Suprapubic skin (tissue), 4 donors: ENCODE results near the gene KRTAP1-3. TPM values are rescaled to one million over a fixed set of nuclear protein-coding genes. Genes with fewer than 3 reads are reported as not detected.
"Not testable (repeated sequence)": the region's sequence is repeated elsewhere in the genome, so short reads cannot be mapped to it uniquely, and the experiment has no call there.

Experiments
- DNase-seq, 2 donors: peaks; one replicate each; pipeline ENCODE4 v3.0.0-alpha.2; 2019; ENCODE audit warnings: low spot score in 2 of 2
- H3K27ac ChIP-seq: fragments of 200-600 bp; sonication (generic); one replicate; pipeline ENCODE4 v1.5.1; 2019
- H3K27me3 ChIP-seq: fragments of 200-600 bp; sonication (generic); one replicate; pipeline ENCODE4 v1.5.1; 2019
- H3K36me3 ChIP-seq: fragments of 200-600 bp; sonication (generic); one replicate; pipeline ENCODE4 v1.5.1; 2019
- H3K4me1 ChIP-seq: fragments of 200-600 bp; sonication (generic); one replicate; pipeline ENCODE4 v1.5.1; 2019
- H3K4me3 ChIP-seq: fragments of 200-600 bp; sonication (generic); one replicate; pipeline ENCODE4 v1.5.1; 2019; ENCODE audit warnings: mild to moderate bottlenecking
- H3K9me3 ChIP-seq: fragments of 200-600 bp; sonication (generic); one replicate; pipeline ENCODE4 v1.5.1; 2019
- CTCF ChIP-seq, 2 donors: fragments of 200-600 bp in 1 of 2; fragments of 450-650 bp in 1 of 2; sonication (generic) in 1 of 2; IDR thresholded peaks; one replicate each; pipeline ENCODE4 v1.5.1; 2016 to 2019; ENCODE audit warnings: antibody characterized with exemption in 2 of 2, mild to moderate bottlenecking in 1 of 2, moderate library complexity in 1 of 2
- EP300 ChIP-seq: sonication (generic); formaldehyde crosslinking; IDR thresholded peaks from one replicate; pipeline ENCODE4 v1.6.1; 2017; ENCODE audit warnings: antibody characterized with exemption
- POLR2A ChIP-seq, 2 donors: fragments of 450-650 bp; IDR thresholded peaks; one replicate each; pipeline ENCODE4 v1.6.1; 2017; ENCODE audit warnings: antibody characterized with exemption in 2 of 2, mild to moderate bottlenecking in 2 of 2, moderate library complexity in 2 of 2
- POLR2AphosphoS5 ChIP-seq, 3 donors: sonication (generic); formaldehyde crosslinking; IDR thresholded peaks; one replicate each; pipeline ENCODE4 v1.6.1; 2017; ENCODE audit warnings: antibody characterized with exemption in 3 of 3
- WGBS: methylation state at CpG from one replicate; pipeline ENCODE4 v1.1.5; 2018; 5-methylcytosine and 5-hydroxymethylcytosine counted together
- total RNA-seq, 4 donors: library from RNA; depleted of rRNA; stranded (reverse); fragments of >200 nt; gene quantifications; one replicate each; pipeline ENCODE4 v1.1.0, GENCODE V29; 2016

KRTAP1-3 gene
- total RNA-seq, 4 donors from 2014 or later: 10.7 to 140 (median 28.7) TPM; not detected in 1

GRCh38 chr17:41069031-41069430 lies 34.4 kb upstream of the KRTAP1-3 start:
- Histone ChIP-seq H3K27me3 (no peaks in the 10 kb centered on the region), H3K27ac (no peak overlapping the region), H3K36me3 (no peaks in the 10 kb centered on the region), H3K4me1 (no peaks in the 10 kb centered on the region), H3K4me3 (no peak overlapping the region), H3K9me3 (no peaks in the 10 kb centered on the region)
- 79% methylated on average over 3 of the region's 3 CpGs for WGBS
- TF ChIP-seq EP300 (no peak), CTCF (IDR thresholded peaks at IDR 0.05) (no peak), POLR2A (IDR thresholded peaks at IDR 0.05) (no peak), POLR2AphosphoS5 (IDR thresholded peaks at IDR 0.05) (no peak)
- DNase-seq: no peak

- TF ChIP-seq POLR2AphosphoS5 (IDR thresholded peaks at IDR 0.05): no peak
- no peak for TF ChIP-seq EP300
- no peak for TF ChIP-seq POLR2A (IDR thresholded peaks at IDR 0.05)
- TF ChIP-seq CTCF (IDR thresholded peaks at IDR 0.05): no peak
- H3K9me3 ChIP-seq: no peaks in the 10 kb centered on the region
- DNase-seq: no peak
- no peak overlapping the region for H3K27ac ChIP-seq
- no peak overlapping the region for H3K4me3 ChIP-seq
- H3K36me3 ChIP-seq: no peaks in the 10 kb centered on the region
- H3K27me3 ChIP-seq: no peaks in the 10 kb centered on the region
- H3K4me1 ChIP-seq: no peaks in the 10 kb centered on the region
Measured at GRCh38 chr17:41067281-41067680, 32.6 kb upstream of the KRTAP1-3 start.

DNA sequence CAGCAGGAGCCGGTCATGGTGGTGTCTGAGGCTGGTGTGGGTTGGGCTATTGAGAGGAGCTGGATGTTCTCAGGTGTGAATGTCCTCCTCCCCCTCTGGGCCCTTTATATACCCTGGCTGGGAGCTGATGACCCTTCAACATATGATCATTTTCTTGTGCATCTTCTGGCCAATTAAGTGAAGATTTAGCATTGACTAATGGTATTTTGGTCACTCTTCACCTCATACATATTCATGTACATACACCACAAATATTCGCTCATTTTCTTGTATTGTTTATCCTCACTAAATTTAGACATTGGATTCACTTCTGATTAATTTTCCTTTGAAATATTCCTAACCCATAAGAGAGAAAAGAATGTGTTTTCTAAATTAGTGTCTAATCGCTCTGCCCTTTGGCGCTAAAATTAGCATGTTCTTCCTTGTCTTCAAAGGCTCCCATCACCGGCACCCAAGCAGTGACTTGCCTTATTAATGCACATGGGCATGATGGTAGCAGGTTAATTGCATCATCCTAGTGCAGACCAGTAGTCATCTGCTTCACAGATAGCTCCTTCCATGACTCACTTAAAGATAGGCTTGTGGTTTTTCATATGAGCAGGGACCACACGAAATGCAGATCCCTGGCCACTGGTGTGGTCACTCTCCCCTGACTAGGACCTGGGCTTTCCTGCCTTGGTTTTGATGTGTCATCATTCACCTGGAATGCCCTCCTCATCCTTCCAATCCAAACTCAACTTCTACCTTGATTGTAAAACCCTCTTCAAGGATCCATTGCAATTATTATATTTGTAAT lies 31.4 kb upstream of the KRTAP1-3 start, which contains the start of gene KRTAP2-4:
Gene KRTAP2-4, minus strand, starts transcription at position 51 of the 796 bp plus-strand sequence. Its CDS starts 34 bp downstream, at position 17.
- H3K27me3 ChIP-seq: peaks cover 1% of the 10 kb centered on the region
- no peak for TF ChIP-seq POLR2A (IDR thresholded peaks at IDR 0.05)
- TF ChIP-seq POLR2AphosphoS5 (IDR thresholded peaks at IDR 0.05): no peak
- no peak for TF ChIP-seq EP300
- TF ChIP-seq CTCF (IDR thresholded peaks at IDR 0.05): no peak
- WGBS: 73% methylated on average over 6 of the region's 6 CpGs
- no peaks in the 10 kb centered on the region for H3K36me3 ChIP-seq
- H3K4me3 ChIP-seq: no peak within 1 kb of the TSS
- no peaks in the 10 kb centered on the region for H3K9me3 ChIP-seq
- no peak for DNase-seq
- no peaks in the 10 kb centered on the region for H3K4me1 ChIP-seq
- no peak within 1 kb of the TSS for H3K27ac ChIP-seq

GRCh38 chr17:41065016-41065689 lies 30.5 kb upstream of the KRTAP1-3 start:
- 80% methylated on average over 7 of the region's 16 CpGs for WGBS
- not testable (repeated sequence) for H3K36me3 ChIP-seq, H3K27ac ChIP-seq

GRCh38 chr17:41064301-41064700 lies 29.6 kb upstream of the KRTAP1-3 start:
- TF ChIP-seq CTCF (IDR thresholded peaks at IDR 0.05) (no peak), EP300 (no peak), POLR2AphosphoS5 (IDR thresholded peaks at IDR 0.05) (no peak), POLR2A (IDR thresholded peaks at IDR 0.05) (no peak)

More at GRCh38 chr17:41065016-41065689, 30.5 kb upstream of the KRTAP1-3 start:
- not testable (repeated sequence) for H3K27me3 ChIP-seq, H3K9me3 ChIP-seq, H3K4me1 ChIP-seq, H3K4me3 ChIP-seq, DNase-seq

More at GRCh38 chr17:41064301-41064700, 29.6 kb upstream of the KRTAP1-3 start:
- Histone ChIP-seq H3K4me3 (no peak overlapping the region), H3K36me3 (no peaks in the 10 kb centered on the region), H3K27me3 (peaks cover 4% of the 10 kb centered on the region), H3K9me3 (no peaks in the 10 kb centered on the region), H3K27ac (no peak overlapping the region), H3K4me1 (no peaks in the 10 kb centered on the region)
- no peak for DNase-seq
- WGBS: 81% methylated on average over 1 of the region's 1 CpG
